Measurements from ENCODE around the gene VTA1. TPM values are rescaled to one million over a fixed set of nuclear protein-coding genes. Genes with fewer than 3 reads are reported as not detected.

The VTA1 gene
- total RNA-seq, 1 experiment from 2014 or later, result 67.8 TPM

GRCh38 chr6:142210606-142211005, 63.5 kb downstream of the VTA1 start:
- TF ChIP-seq ZBTB33 (IDR thresholded peaks at IDR 0.05; ENCODE audit: extremely low read depth, insufficient replicate concordance, low read length) (no peak), ELF1 (IDR thresholded peaks at IDR 0.05; ENCODE audit: borderline replicate concordance, low read depth) (no peak), ZFX (IDR thresholded peaks at IDR 0.05) (no peak), SIN3A (IDR thresholded peaks at IDR 0.05; ENCODE audit: low read depth) (no peak), REST (IDR thresholded peaks at IDR 0.05; ENCODE audit: low read depth) (no peak), ATF3 (IDR thresholded peaks at IDR 0.05) (no peak), CBX3 (IDR thresholded peaks at IDR 0.05; ENCODE audit: low read depth) (no peak), ZNF274 (IDR thresholded peaks at IDR 0.05; ENCODE audit: low read depth, low read length) (no peak), YY1 (IDR thresholded peaks at IDR 0.05; ENCODE audit: extremely low read depth, insufficient replicate concordance, low read depth, low read length) (no peak), SRF (IDR thresholded peaks at IDR 0.05; ENCODE audit: low read depth) (no peak), CTCF (IDR thresholded peaks at IDR 0.05 in 2 of 3, conservative IDR thresholded peaks at IDR 0.05 in 1 of 3; ENCODE audit: borderline replicate concordance in 1 of 3, insufficient read depth in 1 of 3, low read depth in 2 of 3, low read length in 2 of 3) (no peak), EGR1 (IDR thresholded peaks at IDR 0.05; ENCODE audit: low read depth) (no peak), EZH2 (IDR thresholded peaks at IDR 0.05) (no peak), FOSL1 (IDR thresholded peaks at IDR 0.05; ENCODE audit: low read depth) (no peak), JUND (IDR thresholded peaks at IDR 0.05) (no peak), POLR2A (IDR thresholded peaks at IDR 0.05; ENCODE audit: borderline replicate concordance, extremely low read depth, insufficient read depth, insufficient read length) (no peak), RAD21 (IDR thresholded peaks at IDR 0.05; ENCODE audit: low read depth) (no peak), POLR2AphosphoS5 (IDR thresholded peaks at IDR 0.05; ENCODE audit: low read depth, low read length) (no peak)
- no TSS peak for BruUV-seq (replicated peaks)

More at GRCh38 chr6:142210606-142211005, 63.5 kb downstream of the VTA1 start:
- Histone ChIP-seq H3K9me3 (ENCODE audit: control insufficient read depth in 1 of 2, insufficient read depth in 1 of 2, low read depth in 1 of 2, low read length in 2 of 2) (no peaks in the 10 kb centered on the region), H3K9me2 (ENCODE audit: insufficient read depth) (no peaks in the 10 kb centered on the region), H3K27ac (ENCODE audit: low read depth, low read length) (no peak overlapping the region), H3K79me2 (ENCODE audit: insufficient read depth, low read length) (peaks cover 5% of the 10 kb centered on the region; the same call in 1 of the 2 replicates), H3K36me3 (ENCODE audit: control insufficient read depth in 1 of 2, insufficient read depth in 2 of 2, low read length in 2 of 2) (peaks cover 0 to 28% of the 10 kb centered on the region in 2 experiments; a peak in 1 of 4 replicates), H3K4me3 (replicated peaks in 1 of 2; ENCODE audit: low read depth in 1 of 2, low read length in 2 of 2) (no peak overlapping the region), H3K9ac (ENCODE audit: low read length) (no peak overlapping the region), H4K20me1 (ENCODE audit: insufficient read depth) (no peaks in the 10 kb centered on the region; the same call in 1 of the 2 replicates), H2AFZ (ENCODE audit: low read depth, low read length, poor library complexity, severe bottlenecking) (no peak overlapping the region), H3K4me2 (ENCODE audit: low read length) (no peak overlapping the region), H3K4me1 (ENCODE audit: control insufficient read depth in 1 of 2, insufficient read depth in 2 of 2, low read length in 2 of 2) (no peaks in the 10 kb centered on the region), H3K27me3 (ENCODE audit: insufficient read depth, low read length) (no peaks in the 10 kb centered on the region)
- DNase-seq (ENCODE audit: low read depth, low spot score) (no peak), ATAC-seq (no peak)
- ChIA-PET CTCF (no interaction called here), RAD21 (ENCODE audit: low non-redundant PET in 1 of 2, low total read pairs in 2 of 2, uncharacterized antibody in 2 of 2, unreplicated experiment in 2 of 2) (no interaction called here), POLR2A (no interaction called here)
- intact Hi-C loops (cut with micrococcal nuclease), result no loop called here

All from HCT116 (cell line).